ENCODE data around the gene PADI6.

Gene PADI6

GRCh38 chr1:17425806-17426600 lies 54.0 kb downstream of the PADI6 start:
- Histone ChIP-seq H3K4me3 (ENCODE audit: low read depth in 1 of 2, low read length in 2 of 2) (no peak overlapping the region), H3K36me3 (ENCODE audit: insufficient read depth, low read length) (peaks cover 97% of the 10 kb centered on the region), H3K9ac (ENCODE audit: low read depth, low read length) (no peak overlapping the region), H3K9me3 (ENCODE audit: insufficient read depth, low read length, severe bottlenecking) (no peaks in the 10 kb centered on the region), H3K79me2 (ENCODE audit: insufficient read depth, low read length) (peaks cover 92% of the 10 kb centered on the region), H2AFZ (ENCODE audit: low read depth, low read length) (no peak overlapping the region), H3K27ac (ENCODE audit: low read length) (no peak overlapping the region), H3K27me3 (ENCODE audit: insufficient read depth, low read length, poor library complexity) (no peaks in the 10 kb centered on the region), H4K20me1 (ENCODE audit: insufficient read depth, low read length) (peaks cover 96% of the 10 kb centered on the region), H3K4me1 (ENCODE audit: insufficient read depth, low read length) (no peaks in the 10 kb centered on the region), H3K4me2 (ENCODE audit: insufficient read depth, low read length) (no peak overlapping the region)
- DNase-seq: no peak
- TF ChIP-seq EZH2 (IDR thresholded peaks at IDR 0.05; ENCODE audit: borderline replicate concordance, low read depth, low read length, severe bottlenecking): no peak
- TF ChIP-seq, protein P1, sequence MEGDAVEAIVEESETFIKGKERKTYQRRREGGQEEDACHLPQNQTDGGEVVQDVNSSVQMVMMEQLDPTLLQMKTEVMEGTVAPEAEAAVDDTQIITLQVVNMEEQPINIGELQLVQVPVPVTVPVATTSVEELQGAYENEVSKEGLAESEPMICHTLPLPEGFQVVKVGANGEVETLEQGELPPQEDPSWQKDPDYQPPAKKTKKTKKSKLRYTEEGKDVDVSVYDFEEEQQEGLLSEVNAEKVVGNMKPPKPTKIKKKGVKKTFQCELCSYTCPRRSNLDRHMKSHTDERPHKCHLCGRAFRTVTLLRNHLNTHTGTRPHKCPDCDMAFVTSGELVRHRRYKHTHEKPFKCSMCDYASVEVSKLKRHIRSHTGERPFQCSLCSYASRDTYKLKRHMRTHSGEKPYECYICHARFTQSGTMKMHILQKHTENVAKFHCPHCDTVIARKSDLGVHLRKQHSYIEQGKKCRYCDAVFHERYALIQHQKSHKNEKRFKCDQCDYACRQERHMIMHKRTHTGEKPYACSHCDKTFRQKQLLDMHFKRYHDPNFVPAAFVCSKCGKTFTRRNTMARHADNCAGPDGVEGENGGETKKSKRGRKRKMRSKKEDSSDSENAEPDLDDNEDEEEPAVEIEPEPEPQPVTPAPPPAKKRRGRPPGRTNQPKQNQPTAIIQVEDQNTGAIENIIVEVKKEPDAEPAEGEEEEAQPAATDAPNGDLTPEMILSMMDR (IDR thresholded peaks at IDR 0.05; ENCODE audit: borderline replicate concordance, extremely low read depth, low read length, poor library complexity, severe bottlenecking): no peak
- ATAC-seq (ENCODE audit: insufficient read depth, low read depth): peak; percentile 23; the same call in 1 of the 3 replicates

DNA sequence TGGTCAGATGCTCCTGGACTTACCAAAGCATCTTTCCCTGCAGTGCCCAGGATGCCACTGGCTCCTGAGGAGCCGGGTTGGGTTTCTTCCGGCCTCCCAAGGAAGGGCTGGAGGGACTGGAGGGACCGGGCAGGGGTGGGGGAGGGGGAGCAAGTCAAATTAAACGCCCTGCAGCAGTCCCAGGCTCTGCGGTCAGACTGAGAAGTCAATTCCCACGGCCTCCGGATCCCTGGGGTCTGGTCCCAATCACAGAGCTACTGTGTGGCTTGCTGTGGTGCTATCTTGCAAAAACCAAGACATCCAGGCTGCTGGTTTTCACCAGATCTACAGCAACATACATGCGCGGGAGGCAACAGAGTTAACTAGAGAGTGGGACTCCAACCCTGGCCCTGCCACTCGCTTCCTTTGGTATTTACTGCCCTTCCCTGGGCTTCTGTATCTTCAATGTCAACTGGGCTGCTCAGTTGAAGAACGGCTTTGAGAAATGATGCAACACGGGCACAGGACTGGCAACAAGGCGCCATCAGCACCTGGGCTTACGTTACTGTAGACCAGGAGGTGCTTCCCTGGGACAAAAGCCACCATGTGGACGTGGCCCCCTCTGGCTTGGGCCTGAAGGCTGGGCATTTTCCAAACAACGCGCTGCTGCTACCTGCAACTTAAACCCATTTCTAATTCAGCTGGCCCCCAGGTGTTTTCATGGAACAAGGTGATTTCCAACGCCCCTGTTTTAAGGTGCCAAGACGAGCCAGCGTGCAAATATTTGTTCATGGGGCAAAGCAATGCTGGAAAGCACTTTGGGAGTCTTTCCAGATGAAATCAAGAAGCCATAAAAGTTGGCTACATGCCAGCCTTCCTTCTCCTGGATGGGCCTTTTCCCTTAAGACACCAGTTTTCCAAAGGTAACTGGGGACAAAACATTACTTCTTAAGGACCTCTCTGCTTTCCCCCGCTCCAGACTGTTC lies 56.0 kb downstream of the PADI6 start:
- Histone ChIP-seq H2AFZ (ENCODE audit: low read depth, low read length) (no peak overlapping the region), H3K4me2 (ENCODE audit: insufficient read depth, low read length) (no peak overlapping the region), H3K9me3 (ENCODE audit: insufficient read depth, low read length, severe bottlenecking) (no peaks in the 10 kb centered on the region), H3K27ac (ENCODE audit: low read length) (no peak overlapping the region), H3K79me2 (ENCODE audit: insufficient read depth, low read length) (peaks cover 99% of the 10 kb centered on the region), H3K27me3 (ENCODE audit: insufficient read depth, low read length, poor library complexity) (no peaks in the 10 kb centered on the region), H4K20me1 (ENCODE audit: insufficient read depth, low read length) (peaks cover 96% of the 10 kb centered on the region), H3K4me3 (ENCODE audit: low read depth in 1 of 2, low read length in 2 of 2) (no peak overlapping the region), H3K4me1 (ENCODE audit: insufficient read depth, low read length) (no peaks in the 10 kb centered on the region), H3K9ac (ENCODE audit: low read depth, low read length) (no peak overlapping the region), H3K36me3 (ENCODE audit: insufficient read depth, low read length) (peaks cover 93% of the 10 kb centered on the region)
- TF ChIP-seq EZH2 (IDR thresholded peaks at IDR 0.05; ENCODE audit: borderline replicate concordance, low read depth, low read length, severe bottlenecking): no peak
- TF ChIP-seq, protein P1 (IDR thresholded peaks at IDR 0.05; ENCODE audit: borderline replicate concordance, extremely low read depth, low read length, poor library complexity, severe bottlenecking): no peak
- DNase-seq: no peak
- ATAC-seq (ENCODE audit: insufficient read depth, low read depth): no peak

- Histone ChIP-seq H3K27ac (ENCODE audit: low read length) (no peak overlapping the region), H3K27me3 (ENCODE audit: insufficient read depth, low read length, poor library complexity) (no peaks in the 10 kb centered on the region), H3K79me2 (ENCODE audit: insufficient read depth, low read length) (peaks cover 99% of the 10 kb centered on the region), H3K9me3 (ENCODE audit: insufficient read depth, low read length, severe bottlenecking) (no peaks in the 10 kb centered on the region), H4K20me1 (ENCODE audit: insufficient read depth, low read length) (peaks cover 96% of the 10 kb centered on the region), H3K4me1 (ENCODE audit: insufficient read depth, low read length) (0 out of 2 replicates have a peak, but pooled peaks cover 3% of the 10 kb centered on the region), H3K36me3 (ENCODE audit: insufficient read depth, low read length) (peaks cover 93% of the 10 kb centered on the region), H2AFZ (ENCODE audit: low read depth, low read length) (no peak overlapping the region), H3K9ac (ENCODE audit: low read depth, low read length) (no peak overlapping the region), H3K4me3 (ENCODE audit: low read depth in 1 of 2, low read length in 2 of 2) (no peak overlapping the region), H3K4me2 (ENCODE audit: insufficient read depth, low read length) (no peak overlapping the region)
- ATAC-seq (ENCODE audit: insufficient read depth, low read depth) (no peak), DNase-seq (no peak)
- TF ChIP-seq, protein P1 (IDR thresholded peaks at IDR 0.05; ENCODE audit: borderline replicate concordance, extremely low read depth, low read length, poor library complexity, severe bottlenecking): no peak
- TF ChIP-seq EZH2 (IDR thresholded peaks at IDR 0.05; ENCODE audit: borderline replicate concordance, low read depth, low read length, severe bottlenecking): no peak
Observed at GRCh38 chr1:17429183-17429582, 57.2 kb downstream of the PADI6 start.
